K562 (cell line): ENCODE data around the gene GABPB1. TPM values are rescaled to one million over a fixed set of nuclear protein-coding genes. Genes with fewer than 3 reads are reported as not detected.
A peak's percentile ranks its signal among the peaks of the same experiment; 100 is the strongest.

Experiments
- CBFA2T3 ChIP-seq: fragments of 450-650 bp; IDR thresholded peaks from 2 replicates; pipeline ENCODE4 v1.6.1; 2017
- CREB3L1 ChIP-seq: fragments of 450-650 bp; IDR thresholded peaks from 2 replicates; pipeline ENCODE4 v1.6.1; 2014; ENCODE audit warnings: low read depth, mild to moderate bottlenecking, moderate library complexity, borderline replicate concordance
- ERF ChIP-seq: fragments of 450-650 bp; formaldehyde crosslinking; IDR thresholded peaks from 2 replicates; pipeline ENCODE4 v1.4.0; 2020; ENCODE audit warnings: mild to moderate bottlenecking, mixed read lengths
- ESRRB ChIP-seq: fragments of 250-450 bp; sonication (Bioruptor Pico); IDR thresholded peaks from 2 replicates; pipeline ENCODE4 v1.5.0; 2020; ENCODE audit warnings: mild to moderate bottlenecking, moderate library complexity, borderline replicate concordance
- FOXM1 ChIP-seq, 2 experiments: fragments of 450-650 bp in 1 of 2; sonication (generic) in 1 of 2; formaldehyde crosslinking in 1 of 2; IDR thresholded peaks; 2 replicates each; pipeline versions ENCODE4 v1.6.1 to v1.9.0; 2017 to 2022; ENCODE audit warnings: low read depth in 2 of 2, mild to moderate bottlenecking in 2 of 2, missing genetic modification reagents in 1 of 2, moderate library complexity in 1 of 2
- HDGF ChIP-seq: fragments of 450-650 bp; IDR thresholded peaks from 2 replicates; pipeline ENCODE4 v1.6.1; 2016
- ILK ChIP-seq: fragments of 450-650 bp; IDR thresholded peaks from 2 replicates; pipeline ENCODE4 v1.6.1; 2016; ENCODE audit warnings: missing genetic modification characterization, low read depth, mild to moderate bottlenecking, missing compliant biosample characterization, moderate library complexity, borderline replicate concordance
- JUNB ChIP-seq: fragments of 450-650 bp; formaldehyde crosslinking; conservative IDR thresholded peaks from 2 replicates; pipeline ENCODE4 v1.4.0; 2020; ENCODE audit warnings: mild to moderate bottlenecking
- KDM5B ChIP-seq: fragments of 200-600 bp; sonication (generic); IDR thresholded peaks from 2 replicates; pipeline ENCODE4 v1.6.1; 2012; ENCODE audit warnings: low read depth, mild to moderate bottlenecking, moderate library complexity, low read length, control low read depth, inconsistent platforms; ENCODE audit not compliant: insufficient replicate concordance
- RB1 ChIP-seq: fragments of 450-650 bp; IDR thresholded peaks from 2 replicates; pipeline ENCODE4 v1.6.1; 2017; ENCODE audit warnings: low read depth, mild to moderate bottlenecking
- polyA plus RNA-seq, 8 experiments: library from polyadenylated mRNA; depleted of rRNA in 4 of 8; stranded (reverse) in 5 of 8; unstranded in 3 of 8; fragments of >200 nt; fragmentation: Nextera tagmentation in 2 of 8; fragmentation: Illumina TruSeq in 1 of 8; extraction: Ambion mirVana in 2 of 8; extraction: Trizol in 1 of 8; gene quantifications; 2 replicates each; pipeline versions ENCODE4 v1.2.1 to v1.2.3, GENCODE V29; 2011 to 2014; ENCODE audit warnings: inconsistent platforms in 1 of 8, missing spikeins in 1 of 8
- total RNA-seq, 7 experiments: library from RNA; depleted of rRNA in 6 of 7; stranded (reverse); fragments of >200 nt in 6 of 7; fragmentation: Illumina TruSeq in 2 of 7; extraction: Trizol in 2 of 7; gene quantifications; 2 replicates each; pipeline versions ENCODE4 v1.2.1 to v1.2.3, GENCODE V29; 2011 to 2021; ENCODE audit warnings: low replicate concordance in 1 of 7
- TF ChIP-seq, protein P1 (sequence below): fragments of 200-600 bp; sonication (generic); IDR thresholded peaks from one replicate; pipeline ENCODE4 v1.6.1; 2012; ENCODE audit warnings: mild to moderate bottlenecking, low read depth, low read length, inconsistent platforms
- TF ChIP-seq, protein P2 (sequence below): fragments of 250-450 bp; sonication (Bioruptor Pico); IDR thresholded peaks from 2 replicates; pipeline ENCODE4 v1.8.0; 2022; ENCODE audit warnings: inconsistent platforms

GABPB1 gene
- total and polyA plus RNA-seq, 9 of the 15 experiments (the other 6 are each of a cell fraction or from before 2014, with no cell fraction given) = 11.8 to 42.3 (median 33.2) TPM

- TF ChIP-seq, protein P1, sequence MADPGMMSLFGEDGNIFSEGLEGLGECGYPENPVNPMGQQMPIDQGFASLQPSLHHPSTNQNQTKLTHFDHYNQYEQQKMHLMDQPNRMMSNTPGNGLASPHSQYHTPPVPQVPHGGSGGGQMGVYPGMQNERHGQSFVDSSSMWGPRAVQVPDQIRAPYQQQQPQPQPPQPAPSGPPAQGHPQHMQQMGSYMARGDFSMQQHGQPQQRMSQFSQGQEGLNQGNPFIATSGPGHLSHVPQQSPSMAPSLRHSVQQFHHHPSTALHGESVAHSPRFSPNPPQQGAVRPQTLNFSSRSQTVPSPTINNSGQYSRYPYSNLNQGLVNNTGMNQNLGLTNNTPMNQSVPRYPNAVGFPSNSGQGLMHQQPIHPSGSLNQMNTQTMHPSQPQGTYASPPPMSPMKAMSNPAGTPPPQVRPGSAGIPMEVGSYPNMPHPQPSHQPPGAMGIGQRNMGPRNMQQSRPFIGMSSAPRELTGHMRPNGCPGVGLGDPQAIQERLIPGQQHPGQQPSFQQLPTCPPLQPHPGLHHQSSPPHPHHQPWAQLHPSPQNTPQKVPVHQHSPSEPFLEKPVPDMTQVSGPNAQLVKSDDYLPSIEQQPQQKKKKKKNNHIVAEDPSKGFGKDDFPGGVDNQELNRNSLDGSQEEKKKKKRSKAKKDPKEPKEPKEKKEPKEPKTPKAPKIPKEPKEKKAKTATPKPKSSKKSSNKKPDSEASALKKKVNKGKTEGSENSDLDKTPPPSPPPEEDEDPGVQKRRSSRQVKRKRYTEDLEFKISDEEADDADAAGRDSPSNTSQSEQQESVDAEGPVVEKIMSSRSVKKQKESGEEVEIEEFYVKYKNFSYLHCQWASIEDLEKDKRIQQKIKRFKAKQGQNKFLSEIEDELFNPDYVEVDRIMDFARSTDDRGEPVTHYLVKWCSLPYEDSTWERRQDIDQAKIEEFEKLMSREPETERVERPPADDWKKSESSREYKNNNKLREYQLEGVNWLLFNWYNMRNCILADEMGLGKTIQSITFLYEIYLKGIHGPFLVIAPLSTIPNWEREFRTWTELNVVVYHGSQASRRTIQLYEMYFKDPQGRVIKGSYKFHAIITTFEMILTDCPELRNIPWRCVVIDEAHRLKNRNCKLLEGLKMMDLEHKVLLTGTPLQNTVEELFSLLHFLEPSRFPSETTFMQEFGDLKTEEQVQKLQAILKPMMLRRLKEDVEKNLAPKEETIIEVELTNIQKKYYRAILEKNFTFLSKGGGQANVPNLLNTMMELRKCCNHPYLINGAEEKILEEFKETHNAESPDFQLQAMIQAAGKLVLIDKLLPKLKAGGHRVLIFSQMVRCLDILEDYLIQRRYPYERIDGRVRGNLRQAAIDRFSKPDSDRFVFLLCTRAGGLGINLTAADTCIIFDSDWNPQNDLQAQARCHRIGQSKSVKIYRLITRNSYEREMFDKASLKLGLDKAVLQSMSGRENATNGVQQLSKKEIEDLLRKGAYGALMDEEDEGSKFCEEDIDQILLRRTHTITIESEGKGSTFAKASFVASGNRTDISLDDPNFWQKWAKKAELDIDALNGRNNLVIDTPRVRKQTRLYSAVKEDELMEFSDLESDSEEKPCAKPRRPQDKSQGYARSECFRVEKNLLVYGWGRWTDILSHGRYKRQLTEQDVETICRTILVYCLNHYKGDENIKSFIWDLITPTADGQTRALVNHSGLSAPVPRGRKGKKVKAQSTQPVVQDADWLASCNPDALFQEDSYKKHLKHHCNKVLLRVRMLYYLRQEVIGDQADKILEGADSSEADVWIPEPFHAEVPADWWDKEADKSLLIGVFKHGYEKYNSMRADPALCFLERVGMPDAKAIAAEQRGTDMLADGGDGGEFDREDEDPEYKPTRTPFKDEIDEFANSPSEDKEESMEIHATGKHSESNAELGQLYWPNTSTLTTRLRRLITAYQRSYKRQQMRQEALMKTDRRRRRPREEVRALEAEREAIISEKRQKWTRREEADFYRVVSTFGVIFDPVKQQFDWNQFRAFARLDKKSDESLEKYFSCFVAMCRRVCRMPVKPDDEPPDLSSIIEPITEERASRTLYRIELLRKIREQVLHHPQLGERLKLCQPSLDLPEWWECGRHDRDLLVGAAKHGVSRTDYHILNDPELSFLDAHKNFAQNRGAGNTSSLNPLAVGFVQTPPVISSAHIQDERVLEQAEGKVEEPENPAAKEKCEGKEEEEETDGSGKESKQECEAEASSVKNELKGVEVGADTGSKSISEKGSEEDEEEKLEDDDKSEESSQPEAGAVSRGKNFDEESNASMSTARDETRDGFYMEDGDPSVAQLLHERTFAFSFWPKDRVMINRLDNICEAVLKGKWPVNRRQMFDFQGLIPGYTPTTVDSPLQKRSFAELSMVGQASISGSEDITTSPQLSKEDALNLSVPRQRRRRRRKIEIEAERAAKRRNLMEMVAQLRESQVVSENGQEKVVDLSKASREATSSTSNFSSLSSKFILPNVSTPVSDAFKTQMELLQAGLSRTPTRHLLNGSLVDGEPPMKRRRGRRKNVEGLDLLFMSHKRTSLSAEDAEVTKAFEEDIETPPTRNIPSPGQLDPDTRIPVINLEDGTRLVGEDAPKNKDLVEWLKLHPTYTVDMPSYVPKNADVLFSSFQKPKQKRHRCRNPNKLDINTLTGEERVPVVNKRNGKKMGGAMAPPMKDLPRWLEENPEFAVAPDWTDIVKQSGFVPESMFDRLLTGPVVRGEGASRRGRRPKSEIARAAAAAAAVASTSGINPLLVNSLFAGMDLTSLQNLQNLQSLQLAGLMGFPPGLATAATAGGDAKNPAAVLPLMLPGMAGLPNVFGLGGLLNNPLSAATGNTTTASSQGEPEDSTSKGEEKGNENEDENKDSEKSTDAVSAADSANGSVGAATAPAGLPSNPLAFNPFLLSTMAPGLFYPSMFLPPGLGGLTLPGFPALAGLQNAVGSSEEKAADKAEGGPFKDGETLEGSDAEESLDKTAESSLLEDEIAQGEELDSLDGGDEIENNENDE = no peak
- no peak for TF ChIP-seq HDGF
- no peak for TF ChIP-seq CREB3L1
- no peak for TF ChIP-seq ILK (tag)
- TF ChIP-seq KDM5B = no peak
- TF ChIP-seq, protein P2, sequence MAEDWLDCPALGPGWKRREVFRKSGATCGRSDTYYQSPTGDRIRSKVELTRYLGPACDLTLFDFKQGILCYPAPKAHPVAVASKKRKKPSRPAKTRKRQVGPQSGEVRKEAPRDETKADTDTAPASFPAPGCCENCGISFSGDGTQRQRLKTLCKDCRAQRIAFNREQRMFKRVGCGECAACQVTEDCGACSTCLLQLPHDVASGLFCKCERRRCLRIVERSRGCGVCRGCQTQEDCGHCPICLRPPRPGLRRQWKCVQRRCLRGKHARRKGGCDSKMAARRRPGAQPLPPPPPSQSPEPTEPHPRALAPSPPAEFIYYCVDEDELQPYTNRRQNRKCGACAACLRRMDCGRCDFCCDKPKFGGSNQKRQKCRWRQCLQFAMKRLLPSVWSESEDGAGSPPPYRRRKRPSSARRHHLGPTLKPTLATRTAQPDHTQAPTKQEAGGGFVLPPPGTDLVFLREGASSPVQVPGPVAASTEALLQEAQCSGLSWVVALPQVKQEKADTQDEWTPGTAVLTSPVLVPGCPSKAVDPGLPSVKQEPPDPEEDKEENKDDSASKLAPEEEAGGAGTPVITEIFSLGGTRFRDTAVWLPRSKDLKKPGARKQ (CRISPR knock-in tag) = no peak
- TF ChIP-seq RB1 = no peak
- no peak for TF ChIP-seq FOXM1 (IDR thresholded peaks at IDR 0.05; ENCODE audit: low read depth)
- TF ChIP-seq FOXM1 (CRISPR knock-in tag; IDR thresholded peaks at IDR 0.05; ENCODE audit: low read depth) = no peak
- no peak for TF ChIP-seq ERF (CRISPR knock-in tag)
- TF ChIP-seq CBFA2T3 = peak; percentile 52
- TF ChIP-seq ESRRB (CRISPR knock-in tag) = no peak
- TF ChIP-seq JUNB (CRISPR knock-in tag) = no peak
Measured at GRCh38 chr15:50256188-50257041, 98.6 kb downstream of the GABPB1 start (continued).
